Fibroblast of lung (primary cell): ENCODE data around the gene CBX1. TPM values are rescaled to one million over a fixed set of nuclear protein-coding genes. Genes with fewer than 3 reads are reported as not detected.
"Not testable (repeated sequence)": the region's sequence is repeated elsewhere in the genome, so short reads cannot be mapped to it uniquely, and the experiment has no call there.

Experiments used
- DNase-seq, 2 donors: peaks; one replicate each; pipeline versions ENCODE4 v3.0.0 to v3.0.0-alpha.2; 2010; ENCODE audit warnings: low read depth in 2 of 2
- H2AFZ ChIP-seq: 2 replicates; pipeline ENCODE4 v1.5.1; 2012; ENCODE audit warnings: low read length, control low read depth, inconsistent platforms
- H3K27ac ChIP-seq: 2 replicates; pipeline ENCODE4 v1.5.1; 2011; ENCODE audit warnings: low read length, control low read depth; ENCODE audit not compliant: insufficient read depth
- H3K27me3 ChIP-seq: 2 replicates; pipeline ENCODE4 v1.5.1; 2011; ENCODE audit warnings: mild to moderate bottlenecking, low read length; ENCODE audit not compliant: control insufficient read depth, insufficient read depth
- H3K36me3 ChIP-seq: 2 replicates; pipeline ENCODE4 v1.5.1; 2011; ENCODE audit warnings: low read length; ENCODE audit not compliant: control insufficient read depth, insufficient read depth
- H3K4me1 ChIP-seq: 2 replicates; pipeline ENCODE4 v1.5.1; 2011; ENCODE audit warnings: low read length; ENCODE audit not compliant: control insufficient read depth, insufficient read depth; ENCODE audit errors: extremely low read depth
- H3K4me2 ChIP-seq: 2 replicates; pipeline ENCODE4 v1.5.1; 2011; ENCODE audit warnings: low read length, control low read depth; ENCODE audit not compliant: insufficient read depth; ENCODE audit errors: extremely low read depth
- H3K4me3 ChIP-seq, 4 experiments: fragments of 200-600 bp in 1 of 4; sonication (generic) in 1 of 4; replicated peaks in 1 of 4; 2 replicates each; pipeline ENCODE4 v1.5.1; 2011 to 2016; ENCODE audit warnings: low read length in 4 of 4, low read depth in 3 of 4, mild to moderate bottlenecking in 3 of 4, control low read depth in 2 of 4, inconsistent platforms in 1 of 4, mixed read lengths in 1 of 4; ENCODE audit not compliant: insufficient read depth in 1 of 4; ENCODE audit errors: control extremely low read depth in 1 of 4
- H3K79me2 ChIP-seq: 2 replicates; pipeline ENCODE4 v1.5.1; 2012; ENCODE audit warnings: mild to moderate bottlenecking, low read length, inconsistent platforms; ENCODE audit not compliant: control insufficient read depth, insufficient read depth
- H3K9ac ChIP-seq: 2 replicates; pipeline ENCODE4 v1.5.1; 2011; ENCODE audit warnings: mild to moderate bottlenecking, low read length, control low read depth; ENCODE audit not compliant: insufficient read depth
- H3K9me3 ChIP-seq: 2 replicates; pipeline ENCODE4 v1.5.1; 2012; ENCODE audit warnings: low read depth, low read length; ENCODE audit not compliant: control insufficient read depth, insufficient read depth
- H4K20me1 ChIP-seq: 2 replicates; pipeline ENCODE4 v1.5.1; 2011; ENCODE audit warnings: low read length; ENCODE audit not compliant: control insufficient read depth, insufficient read depth; ENCODE audit errors: extremely low read depth
- CTCF ChIP-seq, 2 donors: IDR thresholded peaks in 1 of 2; conservative IDR thresholded peaks in 1 of 2; 1 replicate in 1 of 2; 2 replicates in 1 of 2; pipeline ENCODE4 v1.5.1; 2011 to 2012; ENCODE audit warnings: low read length in 2 of 2, control low read depth in 1 of 2, inconsistent platforms in 1 of 2, low read depth in 1 of 2, mild to moderate bottlenecking in 1 of 2
- EZH2 ChIP-seq: IDR thresholded peaks from 2 replicates; pipeline ENCODE4 v1.5.1; 2012; ENCODE audit warnings: low read length, control low read depth, mild to moderate bottlenecking; ENCODE audit errors: missing control alignments
- polyA plus RNA-seq, 2 donors: library from polyadenylated mRNA; depleted of rRNA in 1 of 2; stranded (reverse) in 1 of 2; unstranded in 1 of 2; fragments of >200 nt; gene quantifications; 2 replicates each; pipeline ENCODE4 v1.2.1, GENCODE V29; 2011 to 2012; ENCODE audit warnings: missing spikeins in 1 of 2
- total RNA-seq: library from RNA; depleted of rRNA; stranded (reverse); fragments of >200 nt; gene quantifications from 2 replicates; pipeline ENCODE4 v1.2.1, GENCODE V29; 2014

The CBX1 gene
- total and polyA plus RNA-seq, 2 donors (not counting 1 experiment from before 2014, with no cell fraction given), result 50.4 to 64.8 TPM

GRCh38 chr17:48037036-48037837 lies 64.0 kb downstream of the CBX1 start, which contains the start of gene COPZ2:
TSS of gene COPZ2 (minus strand) at chr17:48037797. CDS start at chr17:48037777, 20 bp downstream.
- peak within 1 kb of the TSS; percentile 75 for H3K9ac ChIP-seq
- H4K20me1 ChIP-seq, result no peaks in the 10 kb centered on the region
- H3K79me2 ChIP-seq, result no peaks in the 10 kb centered on the region
- H3K4me2 ChIP-seq, result peak within 1 kb of the TSS; percentile 88
- peaks cover 11% of the 10 kb centered on the region for H3K4me1 ChIP-seq
- H3K36me3 ChIP-seq, result peaks cover 3% of the 10 kb centered on the region
- H2AFZ ChIP-seq, result peak within 1 kb of the TSS; percentile 88
- TF ChIP-seq EZH2 (no peak), CTCF (conservative IDR thresholded peaks at IDR 0.05 in 1 of 2, IDR thresholded peaks at IDR 0.05 in 1 of 2; ENCODE audit: low read depth in 1 of 2, low read length in 2 of 2) (peak; percentile 34 to 53)
- peak within 1 kb of the TSS; percentile 40 to 79 (median 68) for H3K4me3 ChIP-seq
- H3K9me3 ChIP-seq, result no peaks in the 10 kb centered on the region
- H3K27ac ChIP-seq, result peak within 1 kb of the TSS; percentile 63
- DNase-seq, result peak; percentile 48 to 51
- no peaks in the 10 kb centered on the region for H3K27me3 ChIP-seq

- no peak overlapping the region for H3K9ac ChIP-seq
Measured at GRCh38 chr17:48036693-48037035, 64.6 kb downstream of the CBX1 start.

GRCh38 chr17:48034734-48035133 lies 66.5 kb downstream of the CBX1 start:
- not testable (repeated sequence) for H4K20me1 ChIP-seq, DNase-seq, H3K27me3 ChIP-seq, H3K27ac ChIP-seq, H3K79me2 ChIP-seq, H3K4me3 ChIP-seq, H3K9ac ChIP-seq, H3K36me3 ChIP-seq, H3K4me2 ChIP-seq, H3K9me3 ChIP-seq, H2AFZ ChIP-seq
- H3K4me1 ChIP-seq, result peaks cover 13% of the 10 kb centered on the region

More at GRCh38 chr17:48036693-48037035, 64.6 kb downstream of the CBX1 start:
- Histone ChIP-seq H3K4me2 (peak overlapping the region; percentile 88), H2AFZ (peak overlapping the region; percentile 16), H4K20me1 (no peaks in the 10 kb centered on the region), H3K9me3 (no peaks in the 10 kb centered on the region), H3K4me1 (peaks cover 11% of the 10 kb centered on the region), H3K27ac (no peak overlapping the region), H3K4me3 (peak overlapping the region; percentile 40 to 79 (median 68)), H3K36me3 (peaks cover 5% of the 10 kb centered on the region), H3K79me2 (no peaks in the 10 kb centered on the region), H3K27me3 (no peaks in the 10 kb centered on the region)
- TF ChIP-seq CTCF (conservative IDR thresholded peaks at IDR 0.05 in 1 of 2, IDR thresholded peaks at IDR 0.05 in 1 of 2; ENCODE audit: low read depth in 1 of 2, low read length in 2 of 2) (no peak), EZH2 (no peak)
- DNase-seq, result no peak
